ENCODE measurements around the gene PPP4R2. TPM values are rescaled to one million over a fixed set of nuclear protein-coding genes. Genes with fewer than 3 reads are reported as not detected.
A peak's percentile ranks its signal among the peaks of the same experiment; 100 is the strongest.
"Not testable (repeated sequence)": the region's sequence is repeated elsewhere in the genome, so short reads cannot be mapped to it uniquely, and the experiment has no call there.

PPP4R2 gene
- polyA plus RNA-seq, 3 donors = 14.3 to 25.4 (median 18.7) TPM

DNA sequence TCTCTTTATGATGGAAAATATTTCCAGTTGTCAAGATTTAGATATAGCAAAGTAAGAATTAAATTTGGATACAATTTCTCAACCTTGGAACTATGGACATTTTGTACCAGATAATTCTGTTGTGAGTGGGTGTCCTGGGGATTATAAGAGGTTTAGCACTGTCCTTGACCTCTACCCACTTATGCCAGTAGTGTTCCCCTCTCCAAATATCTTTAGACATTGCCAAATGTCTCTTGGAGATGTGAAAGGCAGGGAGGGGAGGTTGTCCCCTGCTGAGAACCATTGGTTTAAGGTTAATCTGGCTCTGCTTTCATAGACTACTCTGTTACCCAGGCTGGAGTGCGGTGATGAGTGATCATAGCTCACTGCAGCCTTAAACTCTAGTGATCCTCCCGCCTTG is 64.8 kb downstream of the PPP4R2 start, which contains the start of gene EBLN2:
EBLN2 (plus strand) TSS at position 244 of the 400 bp plus-strand sequence. CDS start 423 bp downstream, outside the sequence.
- Mint-ChIP-seq H3K4me1 (no peaks in the 10 kb centered on the region), H3K27me3 (ENCODE audit: low read depth in 3 of 3) (no peaks in the 10 kb centered on the region), H3K9me3 (no peaks in the 10 kb centered on the region), H3K27ac (peak within 1 kb of the TSS in 3 of 7 donors; percentile 5 to 65 (median 11)), H3K36me3 (peaks cover 46 to 64% of the 10 kb centered on the region in 2 donors), H3K4me3 (no peak within 1 kb of the TSS)
- no peak within 1 kb of the TSS for H3K4me2 ChIP-seq (replicated peaks; ENCODE audit: extremely low read depth, low read length, poor library complexity, severe bottlenecking)
- WGBS (ENCODE audit: insufficient coverage) = no CpG with 5 or more reads among the region's 2 CpGs
- no peak within 1 kb of the TSS for H3K9ac ChIP-seq (ENCODE audit: insufficient read depth, low read length, poor library complexity, severe bottlenecking)
- intact Hi-C loops (cut with micrococcal nuclease) = no loop called here
- no peak within 1 kb of the TSS for H3K27ac ChIP-seq (ENCODE audit: low read depth in 1 of 2, low read length in 2 of 2)
- DNase-seq = no peak
- H3K9me3 ChIP-seq (replicated peaks in 1 of 2; ENCODE audit: control insufficient read depth in 1 of 2, insufficient read depth in 1 of 2, low read length in 2 of 2) = no peaks in the 10 kb centered on the region
- H3K27me3 ChIP-seq (ENCODE audit: control insufficient read depth in 2 of 2, insufficient read depth in 2 of 2, low read length in 2 of 2) = no peaks in the 10 kb centered on the region
- TF ChIP-seq, protein P1, sequence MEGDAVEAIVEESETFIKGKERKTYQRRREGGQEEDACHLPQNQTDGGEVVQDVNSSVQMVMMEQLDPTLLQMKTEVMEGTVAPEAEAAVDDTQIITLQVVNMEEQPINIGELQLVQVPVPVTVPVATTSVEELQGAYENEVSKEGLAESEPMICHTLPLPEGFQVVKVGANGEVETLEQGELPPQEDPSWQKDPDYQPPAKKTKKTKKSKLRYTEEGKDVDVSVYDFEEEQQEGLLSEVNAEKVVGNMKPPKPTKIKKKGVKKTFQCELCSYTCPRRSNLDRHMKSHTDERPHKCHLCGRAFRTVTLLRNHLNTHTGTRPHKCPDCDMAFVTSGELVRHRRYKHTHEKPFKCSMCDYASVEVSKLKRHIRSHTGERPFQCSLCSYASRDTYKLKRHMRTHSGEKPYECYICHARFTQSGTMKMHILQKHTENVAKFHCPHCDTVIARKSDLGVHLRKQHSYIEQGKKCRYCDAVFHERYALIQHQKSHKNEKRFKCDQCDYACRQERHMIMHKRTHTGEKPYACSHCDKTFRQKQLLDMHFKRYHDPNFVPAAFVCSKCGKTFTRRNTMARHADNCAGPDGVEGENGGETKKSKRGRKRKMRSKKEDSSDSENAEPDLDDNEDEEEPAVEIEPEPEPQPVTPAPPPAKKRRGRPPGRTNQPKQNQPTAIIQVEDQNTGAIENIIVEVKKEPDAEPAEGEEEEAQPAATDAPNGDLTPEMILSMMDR (IDR thresholded peaks at IDR 0.05) = no peak
- no peak within 1 kb of the TSS for H3K4me3 ChIP-seq (replicated peaks in 1 of 3; ENCODE audit: low read depth in 2 of 3, low read length in 3 of 3)
- H3K4me1 ChIP-seq (ENCODE audit: control insufficient read depth in 1 of 2, insufficient read depth in 2 of 2, low read length in 2 of 2) = no peaks in the 10 kb centered on the region
- H3K36me3 ChIP-seq (replicated peaks in 1 of 2; ENCODE audit: control insufficient read depth in 1 of 2, insufficient read depth in 2 of 2, low read length in 2 of 2) = peaks cover 51 to 73% of the 10 kb centered on the region in 2 donors
- H3K79me2 ChIP-seq (ENCODE audit: insufficient read depth, low read length) = peaks cover 32% of the 10 kb centered on the region
- no peak within 1 kb of the TSS for H2AFZ ChIP-seq (ENCODE audit: insufficient read depth, low read depth, low read length, poor library complexity, severe bottlenecking)
- peaks cover 40% of the 10 kb centered on the region for H4K20me1 ChIP-seq (ENCODE audit: insufficient read depth, low read length)

DNA sequence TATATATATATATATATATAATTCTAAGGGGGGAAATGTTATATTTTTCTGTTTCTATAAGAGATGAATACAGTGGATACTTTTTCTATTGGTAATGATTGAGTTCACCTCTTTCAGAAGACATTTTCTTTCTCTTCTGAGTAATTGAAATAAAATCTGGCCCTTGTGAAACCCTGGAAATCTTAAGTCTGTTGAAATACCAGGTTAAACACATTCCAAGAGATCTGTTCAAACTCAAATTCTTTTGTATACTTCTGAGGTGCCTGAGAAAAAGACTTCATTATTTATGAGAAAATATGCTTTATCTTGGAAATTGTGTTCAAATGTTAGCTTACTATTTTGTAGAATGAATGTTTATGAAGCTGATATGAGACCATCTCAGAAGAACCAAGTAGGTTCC is 69.6 kb downstream of the PPP4R2 start:
- H3K4me1 ChIP-seq (ENCODE audit: control insufficient read depth in 1 of 2, insufficient read depth in 2 of 2, low read length in 2 of 2); DNase-seq: not testable (repeated sequence)

More for the DNA sequence above, 69.6 kb downstream of the PPP4R2 start:
- intact Hi-C loops (cut with micrococcal nuclease); H3K4me3 ChIP-seq (replicated peaks in 1 of 3; ENCODE audit: low read depth in 2 of 3, low read length in 3 of 3); H3K9ac ChIP-seq (ENCODE audit: insufficient read depth, low read length, poor library complexity, severe bottlenecking); H3K27ac Mint-ChIP-seq; H3K9me3 ChIP-seq (replicated peaks in 1 of 2; ENCODE audit: control insufficient read depth in 1 of 2, insufficient read depth in 1 of 2, low read length in 2 of 2); H3K4me2 ChIP-seq (replicated peaks; ENCODE audit: extremely low read depth, low read length, poor library complexity, severe bottlenecking); H2AFZ ChIP-seq (ENCODE audit: insufficient read depth, low read depth, low read length, poor library complexity, severe bottlenecking); H3K4me3 Mint-ChIP-seq; H3K27me3 Mint-ChIP-seq (ENCODE audit: low read depth in 3 of 3); H3K27ac ChIP-seq (ENCODE audit: low read depth in 1 of 2, low read length in 2 of 2); H3K9me3 Mint-ChIP-seq; H3K79me2 ChIP-seq (ENCODE audit: insufficient read depth, low read length); H3K27me3 ChIP-seq (ENCODE audit: control insufficient read depth in 2 of 2, insufficient read depth in 2 of 2, low read length in 2 of 2); H3K4me1 Mint-ChIP-seq: not testable (repeated sequence)
- Histone ChIP-seq H3K36me3 (replicated peaks in 1 of 2; ENCODE audit: control insufficient read depth in 1 of 2, insufficient read depth in 2 of 2, low read length in 2 of 2) (peaks cover 66 to 70% of the 10 kb centered on the region in 2 donors), H4K20me1 (ENCODE audit: insufficient read depth, low read length) (peaks cover 13% of the 10 kb centered on the region)
- peaks cover 47 to 62% of the 10 kb centered on the region in 2 donors for H3K36me3 Mint-ChIP-seq

Data from CD14-positive monocyte (primary cell).